ENCODE data around the gene AOPEP. TPM values are rescaled to one million over a fixed set of nuclear protein-coding genes. Genes with fewer than 3 reads are reported as not detected.

Gene AOPEP
- total RNA-seq, 1 experiment from 2014 or later: 15.0 TPM

DNA sequence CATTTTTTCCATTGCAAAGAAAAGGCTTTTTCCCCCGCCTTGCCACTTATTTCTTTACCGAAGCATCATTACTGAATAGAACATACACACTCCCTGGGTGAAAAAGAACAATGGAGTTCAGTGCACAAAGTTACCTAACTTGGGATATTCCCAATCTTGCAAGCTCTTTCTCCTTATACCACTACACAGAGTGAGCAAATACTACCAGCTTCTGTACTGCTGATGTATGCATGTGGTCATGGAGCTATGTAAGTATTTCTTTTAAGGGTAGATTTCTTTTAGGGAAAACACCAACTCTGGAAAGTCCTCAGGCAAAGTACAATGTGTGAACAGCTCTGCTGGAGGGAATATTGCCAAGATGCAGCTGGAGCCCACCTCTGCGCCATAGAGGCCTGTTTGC, 81.1 kb downstream of the AOPEP start:
- Histone ChIP-seq H4K91ac (ENCODE audit: insufficient read length, low read depth, low read length) (no peak overlapping the region), H3K23me2 (ENCODE audit: insufficient read length, low read depth, low read length, poor library complexity, severe bottlenecking) (no peaks in the 10 kb centered on the region), H3K14ac (ENCODE audit: insufficient read depth, low read length) (no peak overlapping the region), H2BK5ac (ENCODE audit: insufficient read length, low read length) (no peak overlapping the region), H3K27me3 (ENCODE audit: insufficient read depth, low read length) (no peaks in the 10 kb centered on the region), H3K18ac (ENCODE audit: insufficient read length, low read depth, low read length) (no peak overlapping the region), H3K4ac (ENCODE audit: low read depth, low read length) (no peak overlapping the region), H2AFZ (ENCODE audit: low read length) (no peak overlapping the region), H4K8ac (replicated peaks; ENCODE audit: insufficient read length, low read depth, low read length) (no peak overlapping the region), H3K23ac (ENCODE audit: insufficient read length, low read depth, low read length) (no peak overlapping the region), H2BK15ac (ENCODE audit: low read depth, low read length) (no peak overlapping the region), H2BK12ac (ENCODE audit: insufficient read length, low read depth, low read length) (no peak overlapping the region), H3K9me3 (ENCODE audit: control insufficient read depth, low read depth, low read length) (no peaks in the 10 kb centered on the region), H2BK20ac (ENCODE audit: low read depth, low read length, poor library complexity, severe bottlenecking) (no peak overlapping the region), H3K79me2 (ENCODE audit: insufficient read depth, low read length) (no peaks in the 10 kb centered on the region), H3K27ac (ENCODE audit: insufficient read length, low read depth, low read length) (no peak overlapping the region), H3K4me1 (ENCODE audit: insufficient read depth, low read length) (no peaks in the 10 kb centered on the region), H4K20me1 (ENCODE audit: control insufficient read depth, insufficient read depth, insufficient read length) (no peaks in the 10 kb centered on the region), H4K5ac (ENCODE audit: insufficient read length, low read depth, low read length) (no peak overlapping the region), H3K4me2 (ENCODE audit: insufficient read depth, insufficient read length, low read length) (no peak overlapping the region), H2BK120ac (ENCODE audit: low read depth, low read length, poor library complexity, severe bottlenecking) (no peak overlapping the region), H2AK5ac (ENCODE audit: insufficient read length, low read length) (no peak overlapping the region), H3K79me1 (ENCODE audit: insufficient read depth, low read depth, low read length, poor library complexity, severe bottlenecking) (no peaks in the 10 kb centered on the region), H3K56ac (ENCODE audit: insufficient read length, low read depth, low read length) (no peak overlapping the region), H3T11ph (ENCODE audit: low read length) (no peak overlapping the region), H3K9ac (ENCODE audit: extremely low read depth, insufficient read length, low read length) (no peak overlapping the region)
- H3K4me1 Mint-ChIP-seq: peaks cover 18 to 27% of the 10 kb centered on the region in 2 experiments
- WGBS (ENCODE audit: extremely low coverage, insufficient read length, low lambda C conversion rate): no CpG with 5 or more reads among the region's 3 CpGs
- TF ChIP-seq, protein P1, sequence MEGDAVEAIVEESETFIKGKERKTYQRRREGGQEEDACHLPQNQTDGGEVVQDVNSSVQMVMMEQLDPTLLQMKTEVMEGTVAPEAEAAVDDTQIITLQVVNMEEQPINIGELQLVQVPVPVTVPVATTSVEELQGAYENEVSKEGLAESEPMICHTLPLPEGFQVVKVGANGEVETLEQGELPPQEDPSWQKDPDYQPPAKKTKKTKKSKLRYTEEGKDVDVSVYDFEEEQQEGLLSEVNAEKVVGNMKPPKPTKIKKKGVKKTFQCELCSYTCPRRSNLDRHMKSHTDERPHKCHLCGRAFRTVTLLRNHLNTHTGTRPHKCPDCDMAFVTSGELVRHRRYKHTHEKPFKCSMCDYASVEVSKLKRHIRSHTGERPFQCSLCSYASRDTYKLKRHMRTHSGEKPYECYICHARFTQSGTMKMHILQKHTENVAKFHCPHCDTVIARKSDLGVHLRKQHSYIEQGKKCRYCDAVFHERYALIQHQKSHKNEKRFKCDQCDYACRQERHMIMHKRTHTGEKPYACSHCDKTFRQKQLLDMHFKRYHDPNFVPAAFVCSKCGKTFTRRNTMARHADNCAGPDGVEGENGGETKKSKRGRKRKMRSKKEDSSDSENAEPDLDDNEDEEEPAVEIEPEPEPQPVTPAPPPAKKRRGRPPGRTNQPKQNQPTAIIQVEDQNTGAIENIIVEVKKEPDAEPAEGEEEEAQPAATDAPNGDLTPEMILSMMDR (conservative IDR thresholded peaks at IDR 0.05): no peak
- no peak overlapping the region for H3K4me3 Mint-ChIP-seq
- H3K36me3 Mint-ChIP-seq (ENCODE audit: insufficient read depth in 1 of 3, low read depth in 3 of 3): peaks cover 2 to 8% (median 5%) of the 10 kb centered on the region in 3 experiments; a peak in 4 of 7 replicates
- H3K9me3 Mint-ChIP-seq: no peaks in the 10 kb centered on the region
- no peak overlapping the region for H3K27ac Mint-ChIP-seq
- DNase-seq: no peak
- H3K27me3 Mint-ChIP-seq (ENCODE audit: low read depth): no peaks in the 10 kb centered on the region
